GM21526 (cell line): ENCODE data around the gene SLC66A1.

Experiments
- ATAC-seq: cut with Tn5 transposase; IDR thresholded peaks from one replicate; pipeline ENCODE4 v1.9.1; 2021; ENCODE audit warnings: moderate library complexity; ENCODE audit not compliant: unreplicated experiment, low FRiP score

The SLC66A1 gene

GRCh38 chr1:19359357-19359756 lies 47.2 kb downstream of the SLC66A1 start:
- ATAC-seq, result no peak

- no peak for ATAC-seq
Observed at GRCh38 chr1:19360016-19360415, 47.9 kb downstream of the SLC66A1 start.

GRCh38 chr1:19360432-19360831 lies 48.3 kb downstream of the SLC66A1 start:
- ATAC-seq, result no peak

- ATAC-seq, result no peak
Observed at GRCh38 chr1:19360843-19361610, 48.9 kb downstream of the SLC66A1 start.

DNA sequence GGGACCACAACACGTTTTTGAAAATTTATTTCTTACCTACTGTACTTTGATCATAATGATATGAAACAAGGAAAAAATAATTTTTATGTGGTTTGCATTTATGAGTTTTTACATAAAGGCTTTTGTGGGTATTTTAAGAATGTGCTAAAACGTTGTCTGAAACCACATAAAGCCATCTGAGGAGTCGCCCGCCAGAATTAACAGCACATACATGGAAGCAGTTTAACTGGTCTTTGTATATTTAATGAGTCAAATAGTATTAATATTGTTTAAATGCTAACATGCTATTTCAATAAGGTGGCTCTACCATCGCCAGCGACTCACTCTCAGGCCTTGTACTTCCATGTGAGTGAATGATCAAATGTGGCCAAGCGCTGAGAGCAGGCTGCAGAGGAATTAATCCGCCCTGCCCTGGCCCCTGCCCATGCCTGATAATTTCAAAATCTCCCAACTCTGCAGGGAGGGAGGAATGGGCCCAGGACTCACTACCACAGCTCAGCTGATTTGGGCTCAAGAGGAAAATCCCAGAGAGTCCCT lies 49.6 kb downstream of the SLC66A1 start:
- no peak for ATAC-seq

GRCh38 chr1:19363536-19364152 lies 51.5 kb downstream of the SLC66A1 start:
- no peak for ATAC-seq

- no peak for ATAC-seq
Observed at GRCh38 chr1:19365721-19366120, 53.6 kb downstream of the SLC66A1 start.

DNA sequence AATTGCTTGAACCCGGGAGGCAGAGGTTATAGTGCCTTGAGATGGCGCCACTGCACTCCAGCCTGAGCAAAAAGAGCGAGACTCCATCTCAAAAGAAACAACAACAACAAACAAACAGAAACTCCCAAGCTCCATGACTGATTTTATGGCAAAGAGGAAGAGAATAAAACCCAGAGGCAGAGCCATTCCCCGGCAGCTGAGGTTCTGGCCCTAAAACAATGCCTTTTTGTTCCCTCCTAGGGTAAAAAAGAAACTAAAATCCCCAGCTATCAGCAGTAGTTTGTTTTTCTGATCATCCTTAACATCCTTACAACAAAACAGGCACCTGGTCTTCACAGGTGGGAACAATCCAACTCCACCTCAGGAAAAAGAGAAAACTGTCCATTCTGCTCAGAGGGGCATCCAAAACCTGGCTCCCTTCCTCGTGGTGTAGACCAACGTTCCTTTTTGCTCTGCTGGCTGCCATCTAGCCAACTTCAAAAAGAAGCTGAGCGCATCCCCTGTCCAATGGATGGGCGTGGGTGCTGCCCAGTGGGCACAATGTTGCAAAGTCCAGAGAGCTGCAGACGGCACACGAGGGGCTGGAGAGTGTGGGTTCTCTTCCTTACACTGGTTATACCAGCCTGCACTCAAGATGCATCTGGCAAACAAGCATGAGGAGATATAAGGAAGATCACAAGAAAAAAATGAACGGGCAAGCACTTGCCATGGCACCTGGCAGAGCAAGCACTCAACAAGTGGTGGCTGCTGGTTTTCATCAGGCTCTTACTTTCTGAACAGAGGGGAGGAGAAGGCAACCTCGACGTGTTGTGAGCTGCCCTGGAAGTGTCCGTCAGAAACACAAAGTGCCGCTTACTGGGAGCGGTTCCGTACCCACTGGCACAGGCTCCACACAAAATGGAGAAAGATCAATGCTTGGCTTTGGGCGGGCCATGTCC lies 54.7 kb downstream of the SLC66A1 start:
- ATAC-seq, result no peak

GRCh38 chr1:19367584-19368041 lies 55.5 kb downstream of the SLC66A1 start:
- no peak for ATAC-seq

GRCh38 chr1:19368050-19368449 lies 55.9 kb downstream of the SLC66A1 start:
- no peak for ATAC-seq

- ATAC-seq, result no peak
Observed at GRCh38 chr1:19368964-19369363, 56.8 kb downstream of the SLC66A1 start.

- ATAC-seq, result no peak
Observed at GRCh38 chr1:19369396-19370090, 57.4 kb downstream of the SLC66A1 start.

DNA sequence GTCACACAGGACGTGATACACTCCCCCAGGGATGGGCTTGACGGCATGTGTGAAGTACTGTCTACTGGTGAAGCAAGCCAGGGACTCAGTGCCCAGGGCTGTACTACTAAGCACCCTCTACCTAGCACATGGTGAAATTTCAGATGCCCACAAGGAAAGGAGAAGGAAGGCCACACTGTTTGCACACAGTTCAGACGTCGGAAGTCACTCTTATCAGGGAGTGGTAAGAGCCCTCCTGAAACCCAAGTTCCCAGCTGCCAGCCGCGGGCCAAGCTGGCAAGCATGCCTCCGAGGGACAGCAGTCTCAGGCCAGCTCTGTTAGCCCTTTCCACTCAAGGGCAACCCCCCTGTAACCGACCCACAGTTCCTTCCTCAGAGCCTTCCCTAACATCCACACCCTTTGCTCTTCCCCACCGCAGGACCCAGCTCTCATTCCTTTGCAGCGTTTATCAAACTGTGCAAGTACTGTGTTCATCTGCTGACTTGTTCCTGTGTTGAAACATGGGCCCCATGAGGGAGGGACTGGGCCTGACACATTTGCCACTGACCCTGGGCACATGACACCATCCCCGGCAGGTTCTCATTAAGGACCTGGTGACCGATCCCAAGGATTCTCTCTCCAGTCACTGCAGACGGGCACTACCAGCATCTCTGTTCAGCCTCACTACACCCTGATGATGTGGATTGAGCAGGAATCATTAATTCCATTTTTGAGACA lies 58.5 kb downstream of the SLC66A1 start:
- ATAC-seq, result no peak

GRCh38 chr1:19371226-19372135 lies 59.4 kb downstream of the SLC66A1 start:
- no peak for ATAC-seq

DNA sequence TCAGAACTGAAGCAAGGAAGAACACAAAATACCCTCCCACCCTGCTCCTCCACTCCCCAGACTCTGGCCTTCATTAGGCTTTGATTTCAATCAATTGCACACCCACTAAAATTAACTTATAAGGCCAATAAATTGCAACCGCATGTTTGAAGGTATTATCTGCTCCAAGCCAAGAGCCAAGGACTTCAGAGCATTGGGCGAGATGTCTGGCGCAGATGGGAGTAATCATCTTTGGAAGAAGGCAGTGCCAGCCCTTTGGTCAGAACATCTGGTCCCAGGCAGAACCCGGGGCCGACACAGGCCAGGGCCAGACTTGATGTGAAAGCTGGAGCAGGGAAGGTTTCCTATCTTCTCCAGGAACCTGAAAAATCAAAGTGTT lies 60.0 kb downstream of the SLC66A1 start:
- no peak for ATAC-seq

- ATAC-seq, result no peak
Observed at GRCh38 chr1:19372602-19373001, 60.5 kb downstream of the SLC66A1 start.

- ATAC-seq, result no peak
Observed at GRCh38 chr1:19373211-19374082, 61.3 kb downstream of the SLC66A1 start.
